IPS DF 19.7 (cell line): ENCODE results near the gene DAPK1.

Experiments
- DNase-seq: peaks from one replicate; pipeline ENCODE4 v3.0.0-alpha.2; 2013; ENCODE audit warnings: low read depth, low spot score

Gene DAPK1

GRCh38 chr9:87642330-87643106, 144.9 kb downstream of the DAPK1 start:
- no peak for DNase-seq

DNA sequence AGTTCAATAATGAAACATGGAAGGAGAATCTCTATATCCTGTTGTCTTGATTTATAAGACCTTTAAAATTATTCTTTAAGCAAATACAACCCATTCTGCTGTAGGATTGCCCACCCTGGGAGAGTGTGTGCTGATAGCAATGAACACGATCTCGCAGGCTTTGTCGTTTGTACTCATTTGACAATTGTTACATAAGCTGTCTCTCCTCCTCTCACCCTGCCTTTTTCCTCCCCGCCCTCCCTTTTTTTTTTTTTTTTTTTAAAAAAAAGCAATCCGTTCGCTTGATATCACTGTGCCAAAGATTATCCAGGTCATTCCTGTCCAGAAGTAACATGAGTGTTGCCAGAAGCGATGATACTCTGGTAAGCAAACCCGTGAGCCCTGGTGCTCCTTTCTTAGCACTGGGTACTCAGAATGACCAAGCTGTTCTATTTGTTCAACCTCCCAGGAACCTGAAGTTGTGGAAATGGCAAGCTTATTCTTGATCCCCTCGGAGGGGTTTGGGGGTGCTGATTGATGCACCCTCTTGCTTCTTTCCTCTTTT, 145.5 kb downstream of the DAPK1 start:
- DNase-seq: no peak

GRCh38 chr9:87643778-87644570, 146.3 kb downstream of the DAPK1 start:
- DNase-seq: no peak

- DNase-seq: no peak
Observed at GRCh38 chr9:87644659-87645058, 147.0 kb downstream of the DAPK1 start.

DNA sequence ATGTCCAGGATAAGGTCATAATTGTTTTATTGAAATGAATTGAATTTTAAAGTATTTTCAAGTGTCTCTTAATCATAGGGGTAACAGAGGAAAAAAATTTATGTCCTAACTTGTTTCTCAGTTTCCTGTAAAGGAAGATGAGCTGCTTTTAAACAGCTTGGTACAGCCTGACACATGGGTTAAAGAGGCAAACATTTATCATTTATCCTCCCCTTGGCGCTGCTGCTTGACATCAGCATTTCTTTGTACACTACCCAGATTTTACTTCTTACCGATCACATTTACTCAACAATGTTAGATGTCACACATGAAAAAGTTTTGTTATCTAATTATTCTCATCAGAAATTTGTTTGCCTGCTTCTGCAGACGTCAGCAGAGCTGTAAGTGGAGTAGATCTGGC, 148.9 kb downstream of the DAPK1 start:
- DNase-seq: no peak

DNA sequence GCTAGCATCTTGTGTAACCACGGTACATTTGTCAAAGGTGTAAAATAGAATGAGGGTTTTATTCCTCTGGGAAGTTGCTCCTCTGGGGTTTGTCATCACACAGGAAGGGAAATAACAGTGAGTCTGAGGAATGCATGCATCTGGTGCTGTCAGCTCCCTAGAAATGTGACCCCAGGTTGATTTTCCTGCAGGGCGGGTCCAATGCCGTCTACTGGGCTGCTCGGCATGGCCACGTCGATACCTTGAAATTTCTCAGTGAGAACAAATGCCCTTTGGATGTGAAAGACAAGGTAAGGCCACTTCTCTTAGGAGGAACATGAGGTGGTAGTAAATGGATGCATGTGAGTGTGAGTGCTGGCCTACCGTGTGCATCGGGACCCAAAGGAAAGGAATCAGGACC, 149.4 kb downstream of the DAPK1 start:
- no peak for DNase-seq

DNA sequence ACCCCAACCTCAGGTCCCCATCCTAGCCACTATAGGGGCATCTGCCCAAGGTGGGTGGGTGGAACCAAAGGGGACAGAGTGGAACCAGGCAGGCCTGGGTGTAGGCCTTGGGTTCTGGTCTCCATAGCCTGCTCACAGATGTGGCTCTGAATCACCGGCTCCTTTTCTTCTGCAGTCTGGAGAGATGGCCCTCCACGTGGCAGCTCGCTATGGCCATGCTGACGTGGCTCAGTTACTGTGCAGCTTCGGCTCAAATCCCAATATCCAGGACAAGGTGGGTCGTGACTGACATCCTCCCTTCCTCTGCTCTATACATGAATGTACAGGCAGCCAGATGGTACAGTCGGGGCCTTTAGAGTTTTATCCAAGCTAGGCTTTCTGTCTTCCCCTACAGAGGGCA, 150.9 kb downstream of the DAPK1 start:
- DNase-seq: no peak

- no peak for DNase-seq
Observed at GRCh38 chr9:87650611-87651295, 153.1 kb downstream of the DAPK1 start.

GRCh38 chr9:87651431-87651830, 153.8 kb downstream of the DAPK1 start:
- no peak for DNase-seq

DNA sequence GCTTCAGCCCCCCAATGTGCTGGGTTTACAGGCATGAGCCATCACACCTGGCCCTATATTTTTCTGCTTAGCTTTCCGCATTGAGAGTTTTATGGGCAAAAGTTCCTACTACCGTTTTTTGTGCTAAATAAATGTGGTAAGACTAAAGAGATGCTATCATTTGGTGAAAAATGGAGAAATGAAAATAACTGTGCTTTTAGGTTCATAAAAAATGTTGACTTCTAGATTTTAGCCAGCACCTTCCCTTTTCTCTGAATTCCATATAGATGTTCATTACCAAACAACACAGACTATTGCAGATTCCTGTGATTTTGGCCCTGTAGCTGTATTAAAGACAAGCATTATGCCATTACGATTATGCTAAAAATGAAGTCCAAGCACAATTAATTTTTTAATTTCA, 156.3 kb downstream of the DAPK1 start:
- no peak for DNase-seq

DNA sequence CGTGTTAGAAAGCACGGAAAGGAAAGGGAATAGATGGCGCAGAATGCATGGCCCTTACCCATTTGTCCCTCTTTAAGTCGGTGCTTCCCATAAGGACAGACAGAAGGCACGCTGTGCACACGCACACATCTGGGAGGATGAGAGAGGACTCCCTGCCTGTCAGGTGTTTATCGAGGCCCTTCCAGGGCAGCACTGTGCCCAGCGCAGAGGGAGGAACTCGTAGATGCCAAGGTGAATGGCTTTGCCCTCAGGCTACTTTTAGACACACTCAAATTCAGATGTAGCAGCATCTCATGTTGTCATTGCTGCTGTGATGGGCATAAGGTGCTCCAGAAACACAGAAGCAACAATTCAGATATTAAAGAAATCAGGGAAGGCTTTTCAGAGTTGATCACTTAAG, 158.1 kb downstream of the DAPK1 start:
- no peak for DNase-seq

- no peak for DNase-seq
Observed at GRCh38 chr9:87656485-87656884, 158.8 kb downstream of the DAPK1 start.

- DNase-seq: no peak
Observed at GRCh38 chr9:87657190-87657589, 159.5 kb downstream of the DAPK1 start.

GRCh38 chr9:87657893-87658292, 160.2 kb downstream of the DAPK1 start:
- DNase-seq: no peak

DNA sequence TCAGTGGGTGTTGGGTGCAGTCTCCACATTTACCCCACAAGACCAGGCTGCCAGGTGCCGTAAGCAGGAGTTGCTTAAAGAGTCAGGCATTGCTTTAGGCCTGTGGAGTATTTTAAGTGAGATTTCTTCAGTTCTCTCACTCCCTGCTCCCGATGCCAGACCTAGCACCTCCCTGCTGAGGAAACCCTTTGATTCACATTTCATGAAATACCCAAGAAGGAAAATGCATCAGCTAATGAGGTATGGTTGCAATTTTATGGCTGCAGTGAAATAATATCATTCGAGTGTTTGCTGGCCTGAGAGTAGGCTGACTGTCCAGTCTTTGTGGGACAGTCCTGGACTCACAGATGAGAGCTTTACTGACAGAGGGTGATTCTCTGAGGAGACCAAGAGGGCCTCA, 160.8 kb downstream of the DAPK1 start:
- DNase-seq: no peak

- DNase-seq: no peak
Observed at GRCh38 chr9:87659534-87660419, 162.1 kb downstream of the DAPK1 start.

GRCh38 chr9:87661241-87661640, 163.6 kb downstream of the DAPK1 start:
- no peak for DNase-seq

- peak; percentile 85 for DNase-seq
Observed at GRCh38 chr9:87662808-87663528, 165.3 kb downstream of the DAPK1 start.

DNA sequence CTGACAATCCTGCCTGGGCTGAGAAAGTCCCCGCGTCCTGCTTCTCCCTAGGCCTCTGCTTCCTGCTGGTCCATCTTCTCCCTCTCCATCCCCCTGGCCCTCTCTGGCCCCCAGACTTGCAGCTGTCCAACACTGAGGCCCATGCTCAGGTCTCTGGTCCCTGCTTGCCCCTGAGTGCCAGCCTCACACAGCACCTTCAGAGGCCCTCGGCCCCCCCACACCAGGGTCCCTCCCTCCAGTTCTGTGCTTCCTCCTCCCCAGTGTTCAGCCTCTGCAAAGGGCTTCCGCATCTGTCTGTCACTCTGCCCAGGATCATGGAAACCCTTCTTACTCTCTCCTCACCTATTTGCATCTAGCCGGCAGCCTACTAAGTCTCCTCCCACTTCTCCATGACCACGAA, 165.9 kb downstream of the DAPK1 start:
- no peak for DNase-seq
